B cell (primary cell): ENCODE data around the gene PRKCZ. TPM values are rescaled to one million over a fixed set of nuclear protein-coding genes. Genes with fewer than 3 reads are reported as not detected.
A peak's percentile ranks its signal among the peaks of the same experiment; 100 is the strongest.
"Not testable (repeated sequence)": the region's sequence is repeated elsewhere in the genome, so short reads cannot be mapped to it uniquely, and the experiment has no call there.

ENCODE experiments used
- ATAC-seq: fragments of 200-7000 bp; cut with Tn5 transposase; one replicate; pipeline ENCODE4 v1.10.0; 2021; ENCODE audit warnings: low read depth, mild to moderate bottlenecking, moderate number of reproducible peaks, moderate library complexity
- CTCF ChIA-PET: fragments of 350-600 bp; sonication (Branson Sonifier 250); formaldehyde crosslinking; loops from one replicate; lab custom pipeline; 2021; ENCODE audit warnings: antibody characterized with exemption, inconsistent platforms; lab: Charles Lee
- POLR2A ChIA-PET: fragments of 350-600 bp; sonication (Branson Sonifier 250); formaldehyde crosslinking; loops from one replicate; lab custom pipeline; 2021; ENCODE audit warnings: antibody characterized with exemption; lab: Charles Lee
- DNase-seq: peaks from one replicate; pipeline ENCODE4 v3.0.0; 2013
- H2AFZ ChIP-seq: 2 replicates; pipeline ENCODE4 v1.6.1; 2012; ENCODE audit warnings: mild to moderate bottlenecking, low read depth, low read length; ENCODE audit not compliant: insufficient read depth, poor library complexity, severe bottlenecking
- H3K27ac ChIP-seq, 2 donors: 1 replicate in 1 of 2; 2 replicates in 1 of 2; pipeline ENCODE4 v1.5.1; 2012 to 2013; ENCODE audit warnings: low read length in 2 of 2, mild to moderate bottlenecking in 2 of 2, moderate library complexity in 1 of 2
- H3K27me3 ChIP-seq, 4 experiments: fragments of 200-600 bp in 1 of 4; sonication (generic) in 1 of 4; replicated peaks in 1 of 4; 1 replicate in 2 of 4; 2 replicates in 2 of 4; pipeline versions ENCODE4 v1.6.1 to v1.7.0; 2013 to 2016; ENCODE audit warnings: low read length in 3 of 4, mild to moderate bottlenecking in 2 of 4, mixed read lengths in 1 of 4, moderate library complexity in 1 of 4; ENCODE audit not compliant: insufficient read depth in 4 of 4, control insufficient read depth in 3 of 4; ENCODE audit errors: control extremely low read depth in 1 of 4
- H3K36me3 ChIP-seq, 2 experiments: replicated peaks in 1 of 2; 1 replicate in 1 of 2; 2 replicates in 1 of 2; pipeline versions ENCODE4 v1.6.1 to v1.7.1; 2013; ENCODE audit warnings: low read length in 1 of 2; ENCODE audit not compliant: insufficient read depth in 2 of 2, control insufficient read depth in 1 of 2; ENCODE audit errors: control extremely low read depth in 1 of 2, extremely low read depth in 1 of 2
- H3K4me1 ChIP-seq, 2 donors: fragments of 200-600 bp in 1 of 2; sonication (generic) in 1 of 2; 1 replicate in 1 of 2; 2 replicates in 1 of 2; pipeline versions ENCODE4 v1.5.1 to v1.6.1; 2013 to 2017; ENCODE audit warnings: low read length in 2 of 2; ENCODE audit not compliant: control insufficient read depth in 2 of 2, insufficient read depth in 2 of 2
- H3K4me2 ChIP-seq: replicated peaks from 2 replicates; pipeline ENCODE3; 2012; ENCODE audit warnings: mild to moderate bottlenecking, low read depth, low read length; ENCODE audit not compliant: poor library complexity, severe bottlenecking
- H3K4me3 ChIP-seq, 5 experiments: fragments of 200-600 bp in 1 of 5; sonication (generic) in 1 of 5; 1 replicate in 3 of 5; 2 replicates in 2 of 5; pipeline versions ENCODE4 v1.5.1 to v1.7.0; 2011 to 2016; ENCODE audit warnings: low read length in 4 of 5, mild to moderate bottlenecking in 4 of 5, low read depth in 2 of 5, control low read depth in 1 of 5, moderate library complexity in 1 of 5; ENCODE audit not compliant: insufficient read depth in 1 of 5; ENCODE audit errors: control extremely low read depth in 1 of 5, extremely low read depth in 1 of 5
- H3K79me2 ChIP-seq: fragments of 200-600 bp; sonication (generic); one replicate; pipeline ENCODE4 v1.6.0; 2016; ENCODE audit warnings: low read length; ENCODE audit not compliant: control insufficient read depth, insufficient read depth
- H3K9ac ChIP-seq: fragments of 200-600 bp; sonication (generic); 2 replicates; pipeline ENCODE4 v1.6.1; 2017; ENCODE audit warnings: mild to moderate bottlenecking, low read length, moderate library complexity
- H3K9me3 ChIP-seq, 3 donors: one replicate each; pipeline versions ENCODE4 v1.6.1 to v1.7.1; 2013; ENCODE audit warnings: low read length in 2 of 3; ENCODE audit not compliant: control insufficient read depth in 2 of 3, insufficient read depth in 1 of 3; ENCODE audit errors: control extremely low read depth in 1 of 3
- H4K20me1 ChIP-seq: 2 replicates; pipeline ENCODE4 v1.6.0; 2012; ENCODE audit warnings: mild to moderate bottlenecking, low read length; ENCODE audit not compliant: insufficient read depth, control insufficient read depth, poor library complexity, severe bottlenecking
- H3K27ac Mint-ChIP-seq: one replicate; pipeline ENCODE4 v1.8.0; 2021; ENCODE audit warnings: mixed read lengths
- H3K27me3 Mint-ChIP-seq: one replicate; pipeline ENCODE4 v1.8.0; 2021; ENCODE audit warnings: mixed read lengths
- H3K4me1 Mint-ChIP-seq: one replicate; pipeline ENCODE4 v1.8.0; 2021; ENCODE audit warnings: mixed read lengths
- H3K4me3 Mint-ChIP-seq: one replicate; pipeline ENCODE4 v1.8.0; 2021; ENCODE audit warnings: mixed read lengths
- H3K9me3 Mint-ChIP-seq: one replicate; pipeline ENCODE4 v1.8.0; 2022; ENCODE audit warnings: mixed read lengths; ENCODE audit not compliant: insufficient read depth
- EZH2 ChIP-seq: IDR thresholded peaks from 2 replicates; pipeline ENCODE4 v1.6.1; 2012; ENCODE audit warnings: borderline replicate concordance, low read depth, mild to moderate bottlenecking, moderate library complexity, low read length; ENCODE audit not compliant: insufficient read depth, poor library complexity, severe bottlenecking
- WGBS: methylation state at CpG from one replicate; pipeline ENCODE4 v1.1.5; 2013; ENCODE audit warnings: missing lambda C conversion rate; ENCODE audit not compliant: insufficient coverage; 5-methylcytosine and 5-hydroxymethylcytosine counted together
- intact Hi-C: fragments of 100-400 bp; cut with micrococcal nuclease; formaldehyde crosslinking; loops from one replicate; pipeline ENCODE4 v1.10.0; 2022
- polyA plus RNA-seq: library from polyadenylated mRNA; depleted of rRNA; stranded (reverse); fragments of >200 nt; gene quantifications from 2 replicates; pipeline ENCODE4 v1.2.3, GENCODE V29; 2012
- total RNA-seq, 2 donors: library from RNA; stranded (reverse); fragments of 120-200 nt in 1 of 2; gene quantifications; 1 replicate in 1 of 2; 2 replicates in 1 of 2; pipeline versions ENCODE4 v1.2.3 to v1.2.4, GENCODE V29; 2013 to 2022
- TF ChIP-seq, protein P1 (sequence below): fragments of 200-600 bp; IDR thresholded peaks from one replicate; pipeline ENCODE4 v1.8.0; 2022; ENCODE audit warnings: antibody characterized with exemption, mild to moderate bottlenecking

PRKCZ gene
- total and polyA plus RNA-seq, 2 donors (not counting 1 experiment from before 2014, with no cell fraction given), result 17.9 to 53.2 TPM

DNA sequence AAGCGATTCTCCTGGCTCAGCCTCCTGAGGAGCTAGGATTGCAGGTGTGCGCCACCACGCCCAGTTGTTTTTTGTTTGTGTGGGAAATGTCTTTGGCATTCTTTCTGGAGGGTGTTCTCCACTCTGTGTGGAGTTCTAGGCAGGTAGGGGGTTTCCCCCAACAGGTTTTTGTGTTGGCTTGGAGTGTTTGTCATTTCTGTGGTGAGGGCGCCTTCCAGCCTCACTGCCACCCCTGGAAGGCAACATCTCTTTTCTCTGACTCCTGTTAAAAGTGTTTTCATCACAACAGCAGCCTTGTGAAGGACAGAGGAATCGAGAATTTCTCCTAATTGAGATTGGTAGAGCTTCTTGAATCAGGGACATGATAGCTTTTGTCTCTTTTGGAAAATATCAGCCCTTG, 69.7 kb downstream of the PRKCZ start:
- H3K27me3 Mint-ChIP-seq, result no peaks in the 10 kb centered on the region
- no peak overlapping the region for H3K4me3 Mint-ChIP-seq
- peaks cover 4% of the 10 kb centered on the region for H3K9me3 Mint-ChIP-seq
- Histone ChIP-seq H3K36me3 (no peaks in the 10 kb centered on the region), H2AFZ (no peak overlapping the region), H3K9ac (no peak overlapping the region), H3K4me1 (no peaks in the 10 kb centered on the region), H3K79me2 (peaks cover 24% of the 10 kb centered on the region), H3K27me3 (no peaks in the 10 kb centered on the region), H3K4me3 (no peak overlapping the region), H3K27ac (no peak overlapping the region), H3K4me2 (no peak overlapping the region), H3K9me3 (peaks cover 0 to 30% (median 3%) of the 10 kb centered on the region in 3 donors), H4K20me1 (no peaks in the 10 kb centered on the region)
- ChIA-PET CTCF (no interaction called here), POLR2A (interaction anchor here (0.6 kb wide), 1 partner anchor 13 kb away, joined by 9 read pairs; no protein-coding TSS in a partner anchor)
- H3K27ac Mint-ChIP-seq, result peak overlapping the region; percentile 53
- TF ChIP-seq, protein P1, sequence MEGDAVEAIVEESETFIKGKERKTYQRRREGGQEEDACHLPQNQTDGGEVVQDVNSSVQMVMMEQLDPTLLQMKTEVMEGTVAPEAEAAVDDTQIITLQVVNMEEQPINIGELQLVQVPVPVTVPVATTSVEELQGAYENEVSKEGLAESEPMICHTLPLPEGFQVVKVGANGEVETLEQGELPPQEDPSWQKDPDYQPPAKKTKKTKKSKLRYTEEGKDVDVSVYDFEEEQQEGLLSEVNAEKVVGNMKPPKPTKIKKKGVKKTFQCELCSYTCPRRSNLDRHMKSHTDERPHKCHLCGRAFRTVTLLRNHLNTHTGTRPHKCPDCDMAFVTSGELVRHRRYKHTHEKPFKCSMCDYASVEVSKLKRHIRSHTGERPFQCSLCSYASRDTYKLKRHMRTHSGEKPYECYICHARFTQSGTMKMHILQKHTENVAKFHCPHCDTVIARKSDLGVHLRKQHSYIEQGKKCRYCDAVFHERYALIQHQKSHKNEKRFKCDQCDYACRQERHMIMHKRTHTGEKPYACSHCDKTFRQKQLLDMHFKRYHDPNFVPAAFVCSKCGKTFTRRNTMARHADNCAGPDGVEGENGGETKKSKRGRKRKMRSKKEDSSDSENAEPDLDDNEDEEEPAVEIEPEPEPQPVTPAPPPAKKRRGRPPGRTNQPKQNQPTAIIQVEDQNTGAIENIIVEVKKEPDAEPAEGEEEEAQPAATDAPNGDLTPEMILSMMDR, result no peak
- TF ChIP-seq EZH2, result no peak
- WGBS, result 100% methylated on average over 3 of the region's 5 CpGs
- no peak for ATAC-seq
- intact Hi-C loops, result no loop called here
- H3K4me1 Mint-ChIP-seq, result peaks cover 29% of the 10 kb centered on the region
- DNase-seq, result no peak

DNA sequence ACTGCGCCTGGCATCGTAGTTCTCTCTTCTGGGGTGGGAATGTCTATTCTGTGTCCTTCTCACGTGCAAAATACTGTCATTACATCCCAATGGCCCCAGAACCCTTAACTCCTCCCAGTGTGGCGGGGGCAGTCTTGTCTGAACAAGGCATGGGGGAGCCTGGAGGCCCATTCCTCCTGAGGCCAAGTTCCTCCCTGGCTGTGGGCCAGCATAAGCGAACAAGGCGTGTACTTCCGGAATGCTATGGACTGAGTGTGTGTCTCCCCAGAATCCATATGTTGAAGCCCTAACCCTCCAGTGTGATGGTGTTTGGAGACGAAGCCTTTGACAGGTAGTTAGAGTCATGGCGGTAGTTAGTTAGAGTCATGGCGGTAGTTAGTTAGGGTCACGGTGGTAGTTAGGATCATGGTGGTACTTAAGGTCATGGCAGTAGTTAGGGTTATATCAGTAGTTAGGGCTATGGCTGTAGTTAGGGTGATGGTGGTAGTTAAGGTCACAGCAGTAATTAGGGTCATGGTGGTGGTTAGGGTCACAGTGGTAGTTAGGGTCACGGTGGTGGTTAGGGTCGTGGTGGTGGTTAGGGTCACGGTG, 71.0 kb downstream of the PRKCZ start:
- Histone ChIP-seq H3K36me3 (no peaks in the 10 kb centered on the region), H3K4me2 (no peak overlapping the region), H3K4me1 (peaks cover 5 to 10% of the 10 kb centered on the region in 2 donors), H3K27ac (no peak overlapping the region), H4K20me1 (peaks cover 8% of the 10 kb centered on the region), H3K79me2 (peaks cover 34% of the 10 kb centered on the region), H3K9me3 (peaks cover 0 to 30% (median 3%) of the 10 kb centered on the region in 3 donors), H3K9ac (no peak overlapping the region), H2AFZ (no peak overlapping the region), H3K4me3 (no peak overlapping the region), H3K27me3 (no peaks in the 10 kb centered on the region)
- peaks cover 31% of the 10 kb centered on the region for H3K4me1 Mint-ChIP-seq
- ChIA-PET POLR2A (no interaction called here), CTCF (no interaction called here)
- peaks cover 4% of the 10 kb centered on the region for H3K9me3 Mint-ChIP-seq
- ATAC-seq, result no peak
- whole genome bisulfite sequencing, result 91% methylated on average over 10 of the region's 14 CpGs
- H3K4me3 Mint-ChIP-seq, result no peak overlapping the region
- no peak overlapping the region for H3K27ac Mint-ChIP-seq
- TF ChIP-seq, protein P1, result no peak
- no peak for TF ChIP-seq EZH2
- H3K27me3 Mint-ChIP-seq, result no peaks in the 10 kb centered on the region
- intact Hi-C loops, result no loop called here
- DNase-seq, result no peak

DNA sequence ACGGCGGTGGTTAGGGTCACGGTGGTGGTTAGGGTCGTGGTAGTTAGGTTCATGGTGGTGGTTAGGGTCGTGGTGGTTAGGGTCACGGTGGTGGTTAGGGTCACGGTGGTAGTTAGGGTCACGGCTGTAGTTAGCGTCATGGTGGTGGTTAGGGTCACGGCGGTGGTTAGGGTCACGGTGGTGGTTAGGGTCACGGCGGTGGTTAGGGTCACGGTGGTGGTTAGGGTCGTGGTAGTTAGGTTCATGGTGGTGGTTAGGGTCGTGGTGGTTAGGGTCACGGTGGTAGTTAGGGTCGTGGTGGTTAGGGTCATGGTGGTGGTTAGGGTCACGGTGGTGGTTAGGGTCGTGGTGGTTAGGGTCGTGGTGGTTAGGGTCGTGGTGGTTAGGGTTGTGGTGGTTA, 71.6 kb downstream of the PRKCZ start:
- H3K4me3 ChIP-seq, H3K36me3 ChIP-seq, H2AFZ ChIP-seq, H3K27ac Mint-ChIP-seq, CTCF ChIA-PET, H3K27me3 Mint-ChIP-seq, H3K9ac ChIP-seq, DNase-seq, H3K9me3 Mint-ChIP-seq, H3K4me3 Mint-ChIP-seq, H3K4me2 ChIP-seq, POLR2A ChIA-PET, intact Hi-C loops, ATAC-seq, H3K27ac ChIP-seq, H4K20me1 ChIP-seq, H3K27me3 ChIP-seq: not testable (repeated sequence)
- Histone ChIP-seq H3K4me1 (peaks cover 11 to 16% of the 10 kb centered on the region in 2 donors), H3K79me2 (peaks cover 37% of the 10 kb centered on the region), H3K9me3 (peaks cover 0 to 30% (median 3%) of the 10 kb centered on the region in 3 donors)
- no CpG with 5 or more reads among the region's 23 CpGs for WGBS
- H3K4me1 Mint-ChIP-seq, result peaks cover 37% of the 10 kb centered on the region
